GM19452 (cell line): ENCODE data around the gene ZNF579.

Experiments
- ATAC-seq: cut with Tn5 transposase; IDR thresholded peaks from one replicate; pipeline ENCODE4 v1.9.1; 2021; ENCODE audit not compliant: unreplicated experiment

Gene ZNF579, protein sequence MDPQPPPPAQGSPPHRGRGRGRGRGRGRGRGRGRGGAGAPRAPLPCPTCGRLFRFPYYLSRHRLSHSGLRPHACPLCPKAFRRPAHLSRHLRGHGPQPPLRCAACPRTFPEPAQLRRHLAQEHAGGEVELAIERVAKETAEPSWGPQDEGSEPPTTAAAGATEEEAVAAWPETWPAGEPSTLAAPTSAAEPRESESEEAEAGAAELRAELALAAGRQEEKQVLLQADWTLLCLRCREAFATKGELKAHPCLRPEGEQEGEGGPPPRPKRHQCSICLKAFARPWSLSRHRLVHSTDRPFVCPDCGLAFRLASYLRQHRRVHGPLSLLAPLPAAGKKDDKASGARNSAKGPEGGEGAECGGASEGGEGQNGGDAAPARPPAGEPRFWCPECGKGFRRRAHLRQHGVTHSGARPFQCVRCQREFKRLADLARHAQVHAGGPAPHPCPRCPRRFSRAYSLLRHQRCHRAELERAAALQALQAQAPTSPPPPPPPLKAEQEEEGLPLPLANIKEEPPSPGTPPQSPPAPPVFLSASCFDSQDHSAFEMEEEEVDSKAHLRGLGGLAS

DNA sequence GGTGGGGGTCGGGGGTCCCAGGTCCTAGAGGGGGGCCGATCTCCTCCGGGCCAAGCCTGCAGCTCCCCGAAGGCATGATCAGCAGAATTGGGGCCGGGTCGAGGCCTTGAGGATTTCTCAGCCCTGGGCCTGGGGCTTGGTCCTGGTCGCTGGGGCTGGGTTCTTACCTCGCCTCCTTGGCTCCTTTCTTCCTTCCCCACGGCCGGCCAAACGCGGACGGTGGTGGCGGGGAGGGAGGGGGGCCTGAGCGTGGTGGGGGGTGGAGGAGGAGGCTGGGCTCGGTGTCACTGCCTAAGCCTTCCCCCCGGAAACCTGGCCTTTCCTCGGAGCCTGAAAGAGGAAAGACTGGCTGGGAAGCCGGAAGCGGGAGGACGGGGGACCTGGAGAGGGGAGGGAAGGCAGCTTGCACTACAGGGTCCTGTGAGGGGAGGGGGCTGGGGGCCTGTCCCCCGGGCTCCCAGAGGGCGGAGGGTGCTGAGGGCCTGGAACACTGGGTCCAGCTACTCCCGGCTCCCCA, at the start of gene ZNF579:
ZNF579 (minus strand) TSS at position 221 of the 517 bp plus-strand sequence. CDS start 1,209 bp downstream, outside the sequence.
- ATAC-seq = no peak

DNA sequence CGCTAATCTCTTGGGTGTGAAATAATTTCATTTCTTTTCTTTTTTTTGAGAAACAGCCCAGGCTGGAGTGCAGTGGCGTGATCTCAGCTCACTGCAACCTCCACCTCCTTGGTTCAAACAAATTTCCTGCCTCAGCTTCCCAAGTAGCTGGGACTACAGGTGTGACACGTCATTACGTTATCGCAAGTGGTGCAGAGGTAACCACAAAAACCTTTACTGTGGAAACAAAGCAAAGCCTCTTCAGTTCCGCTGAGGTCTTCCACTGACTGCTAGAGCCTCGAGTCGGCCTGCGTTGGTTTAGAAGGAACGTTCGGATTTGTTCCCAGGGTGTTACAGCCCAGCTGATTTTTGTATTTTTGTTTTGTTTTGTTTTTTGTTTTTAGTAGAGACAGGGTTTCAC, 45.7 kb upstream of the ZNF579 start:
- no peak for ATAC-seq

GRCh38 chr19:55625004-55625326, 44.3 kb upstream of the ZNF579 start:
- no peak for ATAC-seq

GRCh38 chr19:55624109-55625003, 43.7 kb upstream of the ZNF579 start, which contains the start of gene ZNF784:
Gene ZNF784, minus strand, starts transcription at chr19:55624566. Its CDS starts 5 bp downstream, at chr19:55624561.
- ATAC-seq = no peak

- ATAC-seq = no peak
Measured at GRCh38 chr19:55623561-55623960, 42.9 kb upstream of the ZNF579 start.

- no peak for ATAC-seq
Measured at GRCh38 chr19:55623130-55623529, 42.5 kb upstream of the ZNF579 start.

DNA sequence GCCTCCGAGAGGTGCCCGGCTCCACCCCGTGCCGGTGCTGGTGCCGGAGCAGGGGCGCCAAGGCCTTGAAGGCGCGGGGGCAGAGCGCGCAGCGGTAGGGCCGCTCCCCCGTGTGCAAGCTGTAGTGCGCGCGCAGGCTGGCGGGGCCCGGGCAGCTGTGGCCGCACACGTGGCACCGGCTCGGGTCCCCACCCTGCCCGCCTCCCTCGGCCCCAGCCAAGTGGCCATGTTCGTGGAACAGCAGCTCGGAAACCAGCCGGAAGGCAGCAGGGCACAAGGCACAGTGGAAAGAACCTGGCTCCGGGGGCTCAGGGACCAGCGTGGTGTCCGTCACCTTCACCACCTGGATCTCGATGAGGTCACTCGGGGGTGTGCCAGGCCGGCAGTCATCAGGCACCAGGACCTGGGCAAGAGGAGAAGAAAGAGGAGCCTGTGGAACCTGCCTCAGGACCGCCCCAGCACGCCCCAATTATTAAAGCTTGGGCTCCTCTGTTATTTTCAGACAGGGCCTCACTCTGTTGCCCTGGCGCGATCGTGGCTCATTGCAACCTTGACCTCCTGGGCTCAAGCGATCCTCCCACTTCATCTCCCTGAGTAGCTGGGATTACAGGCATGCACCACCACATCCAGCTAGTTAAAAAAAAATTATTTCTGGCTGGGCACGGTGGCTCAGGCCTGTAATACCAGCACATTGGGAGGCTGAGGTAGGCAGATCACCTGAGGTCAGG, 41.8 kb upstream of the ZNF579 start:
- no peak for ATAC-seq

DNA sequence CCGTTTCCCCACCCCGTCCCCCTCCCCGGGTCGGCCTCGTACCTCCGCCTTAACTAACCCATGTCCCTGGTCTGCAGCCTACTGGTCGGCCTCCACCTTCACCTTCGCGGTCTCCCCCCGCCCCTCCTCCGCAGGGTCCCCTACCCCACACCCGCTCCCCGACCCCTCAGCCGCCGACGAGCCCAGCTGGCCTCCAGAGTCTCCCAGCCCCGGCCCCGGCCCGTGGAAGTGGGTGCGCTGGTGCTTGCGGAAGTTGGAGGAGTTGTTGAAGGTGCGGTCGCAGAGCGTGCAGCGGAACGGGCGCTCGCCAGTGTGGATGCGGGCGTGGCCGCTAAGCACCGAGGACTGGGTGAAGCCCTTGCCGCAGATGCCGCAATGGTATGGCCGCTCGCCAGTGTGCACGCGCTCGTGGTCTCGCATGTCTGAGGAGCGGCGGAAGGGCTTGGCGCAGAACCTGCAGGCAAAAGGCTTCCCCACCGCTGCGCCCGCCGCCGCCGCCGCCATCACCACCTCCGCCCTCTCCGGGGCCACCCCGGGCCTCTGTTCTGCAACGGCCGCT, 41.1 kb upstream of the ZNF579 start:
- ATAC-seq = no peak

DNA sequence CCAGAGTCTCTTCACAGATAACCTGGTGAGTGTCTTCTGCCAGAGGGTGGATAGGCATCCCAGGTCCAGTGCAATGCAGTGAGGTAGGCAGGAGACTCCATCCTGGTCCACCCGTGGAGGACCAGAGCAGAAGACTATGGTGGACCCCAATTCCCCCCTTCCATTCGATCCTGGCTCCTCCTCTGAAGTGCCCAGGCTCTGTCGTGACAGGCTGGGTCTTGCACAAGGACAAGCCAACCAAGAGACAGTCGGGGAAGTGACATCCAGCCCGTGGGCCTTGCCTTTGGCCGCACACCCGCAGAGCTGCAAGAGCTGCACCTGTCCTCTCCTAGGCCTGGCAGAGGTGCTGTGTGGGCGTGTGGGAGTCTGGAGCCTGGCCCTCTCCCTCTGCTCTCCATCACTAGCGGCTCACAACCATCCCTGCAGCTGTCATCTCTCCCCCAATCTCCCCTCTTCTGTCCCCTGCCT, 40.6 kb upstream of the ZNF579 start:
- ATAC-seq = no peak

- no peak for ATAC-seq
Measured at GRCh38 chr19:55620410-55621204, 40.0 kb upstream of the ZNF579 start.

DNA sequence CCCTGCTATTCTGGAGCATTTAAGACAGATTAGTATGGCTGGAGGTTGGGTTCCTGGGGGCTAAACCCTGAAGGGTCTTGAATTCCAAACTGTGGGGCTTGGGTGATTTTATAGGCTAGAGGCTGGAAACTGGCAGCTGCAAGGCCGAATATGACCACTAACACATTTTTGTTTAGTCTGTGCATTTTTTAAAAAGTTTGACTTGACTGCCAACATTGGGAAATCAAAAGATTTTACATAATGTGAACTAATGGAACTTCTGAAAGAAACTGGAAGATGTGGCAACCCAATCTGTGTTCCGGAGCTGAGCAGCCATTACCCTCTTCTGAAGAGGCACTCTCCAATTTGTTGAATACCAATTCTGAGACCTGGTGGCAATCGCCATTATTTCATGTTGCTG, 38.6 kb upstream of the ZNF579 start:
- no peak for ATAC-seq

GRCh38 chr19:55618426-55618825, 37.8 kb upstream of the ZNF579 start:
- ATAC-seq = no peak

DNA sequence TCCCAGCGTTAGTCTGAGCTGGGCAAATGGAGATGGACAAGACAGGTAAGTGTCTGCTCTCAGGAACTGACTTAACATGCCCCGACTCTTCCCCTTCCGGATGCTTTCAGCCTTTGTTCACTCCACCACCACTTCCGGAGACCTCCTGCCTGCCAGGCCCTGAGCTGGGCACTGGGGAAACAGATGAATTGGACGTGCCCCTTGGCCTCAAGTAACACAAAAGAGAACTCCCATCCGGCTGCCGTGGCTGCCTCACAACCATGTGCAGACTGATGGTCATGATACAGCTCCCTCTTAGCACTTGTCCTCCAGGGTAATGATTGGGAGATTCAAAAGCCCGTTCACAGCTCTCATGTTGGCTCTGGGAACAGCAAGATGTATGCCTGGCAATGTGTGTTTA, 36.8 kb upstream of the ZNF579 start:
- no peak for ATAC-seq

DNA sequence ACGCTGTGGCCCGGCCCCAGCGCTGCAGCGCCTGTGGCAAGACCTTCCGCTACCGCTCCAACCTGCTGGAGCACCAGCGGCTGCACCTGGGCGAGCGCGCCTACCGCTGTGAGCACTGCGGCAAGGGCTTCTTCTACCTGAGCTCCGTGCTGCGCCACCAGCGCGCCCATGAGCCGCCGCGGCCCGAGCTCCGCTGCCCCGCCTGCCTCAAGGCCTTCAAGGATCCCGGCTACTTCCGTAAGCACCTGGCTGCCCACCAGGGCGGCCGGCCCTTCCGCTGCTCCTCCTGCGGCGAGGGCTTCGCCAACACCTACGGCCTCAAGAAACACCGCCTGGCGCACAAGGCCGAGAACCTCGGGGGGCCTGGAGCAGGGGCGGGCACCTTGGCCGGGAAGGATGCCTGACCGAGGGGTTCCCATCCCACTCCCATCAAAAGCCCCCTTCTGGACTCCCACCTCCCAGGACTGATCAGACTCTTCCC, 35.8 kb upstream of the ZNF579 start:
- ATAC-seq = no peak

DNA sequence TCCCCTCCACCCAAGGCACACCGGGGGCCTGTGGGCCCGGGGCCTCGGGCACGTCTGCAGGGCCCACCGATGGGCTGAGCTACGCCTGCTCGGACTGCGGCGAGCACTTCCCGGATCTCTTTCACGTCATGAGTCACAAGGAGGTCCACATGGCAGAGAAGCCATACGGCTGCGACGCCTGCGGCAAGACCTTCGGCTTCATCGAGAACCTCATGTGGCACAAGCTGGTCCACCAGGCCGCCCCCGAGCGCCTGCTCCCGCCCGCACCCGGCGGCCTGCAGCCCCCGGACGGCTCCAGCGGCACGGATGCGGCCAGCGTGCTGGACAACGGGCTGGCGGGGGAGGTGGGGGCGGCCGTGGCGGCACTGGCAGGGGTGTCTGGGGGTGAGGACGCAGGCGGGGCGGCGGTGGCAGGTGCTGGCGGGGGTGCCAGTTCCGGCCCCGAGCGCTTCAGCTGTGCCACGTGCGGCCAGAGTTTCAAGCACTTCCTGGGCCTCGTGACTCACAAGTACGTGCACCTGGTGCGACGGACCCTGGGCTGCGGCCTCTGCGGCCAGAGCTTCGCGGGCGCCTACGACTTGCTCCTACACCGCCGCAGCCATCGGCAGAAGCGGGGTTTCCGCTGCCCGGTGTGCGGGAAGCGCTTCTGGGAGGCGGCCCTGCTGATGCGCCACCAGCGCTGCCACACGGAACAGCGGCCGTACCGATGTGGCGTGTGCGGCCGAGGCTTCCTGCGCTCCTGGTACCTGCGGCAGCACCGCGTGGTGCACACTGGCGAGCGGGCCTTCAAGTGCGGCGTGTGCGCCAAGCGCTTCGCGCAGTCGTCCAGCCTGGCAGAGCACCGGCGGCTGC, 35.1 kb upstream of the ZNF579 start:
- ATAC-seq = no peak

DNA sequence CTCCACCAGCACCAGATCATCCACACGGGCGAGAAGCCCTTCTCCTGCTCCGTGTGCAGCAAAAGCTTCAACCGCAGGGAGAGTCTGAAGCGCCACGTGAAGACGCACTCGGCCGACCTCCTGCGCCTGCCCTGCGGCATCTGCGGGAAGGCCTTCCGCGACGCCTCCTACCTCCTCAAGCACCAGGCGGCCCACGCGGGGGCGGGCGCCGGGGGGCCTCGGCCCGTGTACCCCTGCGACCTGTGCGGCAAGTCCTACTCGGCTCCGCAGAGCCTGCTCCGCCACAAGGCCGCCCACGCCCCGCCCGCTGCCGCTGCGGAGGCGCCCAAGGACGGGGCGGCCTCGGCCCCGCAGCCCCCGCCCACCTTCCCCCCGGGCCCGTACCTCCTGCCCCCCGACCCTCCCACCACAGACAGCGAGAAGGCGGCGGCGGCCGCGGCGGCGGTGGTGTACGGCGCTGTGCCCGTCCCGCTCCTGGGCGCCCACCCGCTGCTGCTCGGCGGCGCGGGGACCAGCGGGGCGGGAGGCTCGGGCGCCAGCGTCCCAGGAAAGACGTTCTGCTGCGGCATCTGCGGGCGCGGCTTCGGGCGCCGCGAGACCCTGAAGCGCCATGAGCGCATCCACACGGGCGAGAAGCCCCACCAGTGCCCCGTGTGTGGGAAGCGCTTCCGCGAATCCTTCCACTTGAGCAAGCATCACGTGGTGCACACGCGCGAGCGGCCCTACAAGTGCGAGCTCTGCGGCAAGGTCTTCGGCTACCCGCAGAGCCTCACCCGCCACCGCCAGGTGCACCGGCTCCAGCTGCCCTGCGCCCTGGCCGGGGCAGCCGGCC, 34.3 kb upstream of the ZNF579 start:
- no peak for ATAC-seq

GRCh38 chr19:55613930-55614710, 33.5 kb upstream of the ZNF579 start:
- ATAC-seq = no peak
